Measurements from ENCODE around the gene MRPL49. TPM values are rescaled to one million over a fixed set of nuclear protein-coding genes. Genes with fewer than 3 reads are reported as not detected.

Gene MRPL49
- total and polyA plus RNA-seq, 9 of the 15 experiments (the other 6 are each of a cell fraction or from before 2014, with no cell fraction given), result 74.3 to 132 (median 91.2) TPM

DNA sequence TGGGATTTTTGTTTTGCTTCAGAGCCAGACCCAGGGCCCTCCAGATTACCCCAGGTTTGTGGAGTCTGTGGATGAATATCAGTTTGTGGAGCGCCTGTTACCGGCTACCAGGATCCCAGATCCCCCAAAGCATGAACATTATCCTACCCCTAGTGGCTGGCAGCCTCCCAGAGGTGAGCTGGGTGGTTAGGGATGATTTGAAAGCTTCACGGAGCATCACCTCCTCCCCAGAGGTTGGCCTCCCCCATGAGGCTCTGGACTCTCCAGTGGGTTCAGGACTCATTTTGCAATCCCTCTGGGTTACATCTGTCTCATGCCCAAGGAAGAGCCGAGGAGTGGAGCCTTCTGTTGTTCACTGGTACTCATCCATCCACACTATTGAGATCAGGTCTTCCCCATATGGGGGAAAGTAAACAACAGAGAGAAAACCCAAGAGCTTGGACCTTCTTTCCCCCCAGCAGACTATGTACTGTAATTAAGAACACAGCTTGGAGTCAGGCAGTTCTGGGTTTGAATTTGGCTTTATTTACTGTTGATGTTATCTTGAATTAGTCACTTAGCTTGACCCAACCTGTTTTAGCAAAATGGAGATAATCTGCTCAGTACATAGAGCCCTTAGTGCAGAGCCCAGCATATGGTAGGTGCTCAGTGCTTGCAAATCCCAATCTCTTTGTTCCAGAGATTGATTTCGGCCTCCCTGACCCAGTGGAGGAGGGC, 2.5 kb downstream of the MRPL49 start (continued):
- TF ChIP-seq, protein P1, sequence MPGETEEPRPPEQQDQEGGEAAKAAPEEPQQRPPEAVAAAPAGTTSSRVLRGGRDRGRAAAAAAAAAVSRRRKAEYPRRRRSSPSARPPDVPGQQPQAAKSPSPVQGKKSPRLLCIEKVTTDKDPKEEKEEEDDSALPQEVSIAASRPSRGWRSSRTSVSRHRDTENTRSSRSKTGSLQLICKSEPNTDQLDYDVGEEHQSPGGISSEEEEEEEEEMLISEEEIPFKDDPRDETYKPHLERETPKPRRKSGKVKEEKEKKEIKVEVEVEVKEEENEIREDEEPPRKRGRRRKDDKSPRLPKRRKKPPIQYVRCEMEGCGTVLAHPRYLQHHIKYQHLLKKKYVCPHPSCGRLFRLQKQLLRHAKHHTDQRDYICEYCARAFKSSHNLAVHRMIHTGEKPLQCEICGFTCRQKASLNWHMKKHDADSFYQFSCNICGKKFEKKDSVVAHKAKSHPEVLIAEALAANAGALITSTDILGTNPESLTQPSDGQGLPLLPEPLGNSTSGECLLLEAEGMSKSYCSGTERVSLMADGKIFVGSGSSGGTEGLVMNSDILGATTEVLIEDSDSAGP (CRISPR knock-in tag; IDR thresholded peaks at IDR 0.05), result no peak
- TF ChIP-seq BCL6 (CRISPR knock-in tag; IDR thresholded peaks at IDR 0.05), result no peak
- TF ChIP-seq RNF2 (IDR thresholded peaks at IDR 0.05), result no peak
- no peak for TF ChIP-seq PHTF2 (CRISPR knock-in tag; IDR thresholded peaks at IDR 0.05)
- TF ChIP-seq, protein P2, sequence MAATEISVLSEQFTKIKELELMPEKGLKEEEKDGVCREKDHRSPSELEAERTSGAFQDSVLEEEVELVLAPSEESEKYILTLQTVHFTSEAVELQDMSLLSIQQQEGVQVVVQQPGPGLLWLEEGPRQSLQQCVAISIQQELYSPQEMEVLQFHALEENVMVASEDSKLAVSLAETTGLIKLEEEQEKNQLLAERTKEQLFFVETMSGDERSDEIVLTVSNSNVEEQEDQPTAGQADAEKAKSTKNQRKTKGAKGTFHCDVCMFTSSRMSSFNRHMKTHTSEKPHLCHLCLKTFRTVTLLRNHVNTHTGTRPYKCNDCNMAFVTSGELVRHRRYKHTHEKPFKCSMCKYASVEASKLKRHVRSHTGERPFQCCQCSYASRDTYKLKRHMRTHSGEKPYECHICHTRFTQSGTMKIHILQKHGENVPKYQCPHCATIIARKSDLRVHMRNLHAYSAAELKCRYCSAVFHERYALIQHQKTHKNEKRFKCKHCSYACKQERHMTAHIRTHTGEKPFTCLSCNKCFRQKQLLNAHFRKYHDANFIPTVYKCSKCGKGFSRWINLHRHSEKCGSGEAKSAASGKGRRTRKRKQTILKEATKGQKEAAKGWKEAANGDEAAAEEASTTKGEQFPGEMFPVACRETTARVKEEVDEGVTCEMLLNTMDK (IDR thresholded peaks at IDR 0.05; ENCODE audit: borderline replicate concordance, insufficient read depth, low read depth, low read length, poor library complexity, severe bottlenecking), result no peak
- TF ChIP-seq TCF7 (IDR thresholded peaks at IDR 0.05; ENCODE audit: borderline replicate concordance), result no peak
- no peak for TF ChIP-seq ADNP (tag; IDR thresholded peaks at IDR 0.05)
- no peak for TF ChIP-seq MTA3 (IDR thresholded peaks at IDR 0.05; ENCODE audit: borderline replicate concordance)
- TF ChIP-seq FOXP1 (CRISPR knock-in tag; IDR thresholded peaks at IDR 0.05), result peak; percentile 40; the same call in 1 of the 2 replicates
- TF ChIP-seq, protein P3, sequence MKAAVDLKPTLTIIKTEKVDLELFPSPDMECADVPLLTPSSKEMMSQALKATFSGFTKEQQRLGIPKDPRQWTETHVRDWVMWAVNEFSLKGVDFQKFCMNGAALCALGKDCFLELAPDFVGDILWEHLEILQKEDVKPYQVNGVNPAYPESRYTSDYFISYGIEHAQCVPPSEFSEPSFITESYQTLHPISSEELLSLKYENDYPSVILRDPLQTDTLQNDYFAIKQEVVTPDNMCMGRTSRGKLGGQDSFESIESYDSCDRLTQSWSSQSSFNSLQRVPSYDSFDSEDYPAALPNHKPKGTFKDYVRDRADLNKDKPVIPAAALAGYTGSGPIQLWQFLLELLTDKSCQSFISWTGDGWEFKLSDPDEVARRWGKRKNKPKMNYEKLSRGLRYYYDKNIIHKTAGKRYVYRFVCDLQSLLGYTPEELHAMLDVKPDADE (conservative IDR thresholded peaks at IDR 0.05; ENCODE audit: control insufficient read depth, low read depth, low read length), result no peak
- no peak for TF ChIP-seq HNRNPH1 (optimal IDR thresholded peaks at IDR 0.05; ENCODE audit: low read depth, low read length)
- TF ChIP-seq DACH1 (IDR thresholded peaks at IDR 0.05; ENCODE audit: partially characterized antibody), result no peak
- TF ChIP-seq ZNF239 (CRISPR knock-in tag; IDR thresholded peaks at IDR 0.05), result no peak
- no peak for TF ChIP-seq ZBTB7A (IDR thresholded peaks at IDR 0.05; ENCODE audit: borderline replicate concordance, control insufficient read depth, low read depth, low read length)
- no peak for TF ChIP-seq ESRRA (IDR thresholded peaks at IDR 0.05; ENCODE audit: borderline replicate concordance, low read depth)
- no peak for TF ChIP-seq ERF (CRISPR knock-in tag; IDR thresholded peaks at IDR 0.05)
- no peak for TF ChIP-seq ELF1 (tag; IDR thresholded peaks at IDR 0.05)
- no peak for TF ChIP-seq MEF2A (IDR thresholded peaks at IDR 0.05; ENCODE audit: control insufficient read depth, low read depth, low read length)
- no peak for TF ChIP-seq SMARCA5 (IDR thresholded peaks at IDR 0.05)
- TF ChIP-seq, protein P4, sequence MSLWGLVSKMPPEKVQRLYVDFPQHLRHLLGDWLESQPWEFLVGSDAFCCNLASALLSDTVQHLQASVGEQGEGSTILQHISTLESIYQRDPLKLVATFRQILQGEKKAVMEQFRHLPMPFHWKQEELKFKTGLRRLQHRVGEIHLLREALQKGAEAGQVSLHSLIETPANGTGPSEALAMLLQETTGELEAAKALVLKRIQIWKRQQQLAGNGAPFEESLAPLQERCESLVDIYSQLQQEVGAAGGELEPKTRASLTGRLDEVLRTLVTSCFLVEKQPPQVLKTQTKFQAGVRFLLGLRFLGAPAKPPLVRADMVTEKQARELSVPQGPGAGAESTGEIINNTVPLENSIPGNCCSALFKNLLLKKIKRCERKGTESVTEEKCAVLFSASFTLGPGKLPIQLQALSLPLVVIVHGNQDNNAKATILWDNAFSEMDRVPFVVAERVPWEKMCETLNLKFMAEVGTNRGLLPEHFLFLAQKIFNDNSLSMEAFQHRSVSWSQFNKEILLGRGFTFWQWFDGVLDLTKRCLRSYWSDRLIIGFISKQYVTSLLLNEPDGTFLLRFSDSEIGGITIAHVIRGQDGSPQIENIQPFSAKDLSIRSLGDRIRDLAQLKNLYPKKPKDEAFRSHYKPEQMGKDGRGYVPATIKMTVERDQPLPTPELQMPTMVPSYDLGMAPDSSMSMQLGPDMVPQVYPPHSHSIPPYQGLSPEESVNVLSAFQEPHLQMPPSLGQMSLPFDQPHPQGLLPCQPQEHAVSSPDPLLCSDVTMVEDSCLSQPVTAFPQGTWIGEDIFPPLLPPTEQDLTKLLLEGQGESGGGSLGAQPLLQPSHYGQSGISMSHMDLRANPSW (CRISPR knock-in tag; IDR thresholded peaks at IDR 0.05), result no peak
- no peak for TF ChIP-seq PCBP2 (IDR thresholded peaks at IDR 0.05; ENCODE audit: low read depth, low read length, poor library complexity, severe bottlenecking)
- no peak for TF ChIP-seq ZFP36 (IDR thresholded peaks at IDR 0.05; ENCODE audit: low read depth, low read length, partially characterized antibody)
